Measurements from ENCODE around the gene FLCN. TPM values are rescaled to one million over a fixed set of nuclear protein-coding genes. Genes with fewer than 3 reads are reported as not detected.

Gene FLCN
- total RNA-seq, 2 donors from 2014 or later, result 34.1 to 44.9 TPM

- Mint-ChIP-seq H3K4me3 (no peak overlapping the region), H3K27me3 (no peaks in the 10 kb centered on the region), H3K4me1 (peaks cover 6% of the 10 kb centered on the region), H3K36me3 (ENCODE audit: low read depth) (peaks cover 7% of the 10 kb centered on the region), H3K27ac (no peak overlapping the region)
- DNase-seq, result no peak
- no peak for ATAC-seq
- no peaks in the 10 kb centered on the region for H3K9me3 ChIP-seq (ENCODE audit: control insufficient read depth, low read length, poor library complexity, severe bottlenecking)
Observed at GRCh38 chr17:17254036-17254435, 17.1 kb upstream of the FLCN start.

- Mint-ChIP-seq H3K27ac (peak overlapping the region; percentile 51), H3K27me3 (no peaks in the 10 kb centered on the region), H3K4me3 (no peak overlapping the region), H3K36me3 (ENCODE audit: low read depth) (peaks cover 4% of the 10 kb centered on the region), H3K4me1 (peaks cover 6% of the 10 kb centered on the region)
- ATAC-seq, result no peak
- no peak for DNase-seq
- H3K9me3 ChIP-seq (ENCODE audit: control insufficient read depth, low read length, poor library complexity, severe bottlenecking), result no peaks in the 10 kb centered on the region
Observed at GRCh38 chr17:17253406-17253805, 16.4 kb upstream of the FLCN start.

- DNase-seq (no peak), ATAC-seq (no peak)
- H3K36me3 Mint-ChIP-seq (ENCODE audit: low read depth), result no peaks in the 10 kb centered on the region
- H3K9me3 ChIP-seq (ENCODE audit: control insufficient read depth, low read length, poor library complexity, severe bottlenecking), result no peaks in the 10 kb centered on the region
- no peak overlapping the region for H3K4me3 Mint-ChIP-seq
- no peaks in the 10 kb centered on the region for H3K27me3 Mint-ChIP-seq
- no peak overlapping the region for H3K27ac Mint-ChIP-seq
- peaks cover 7% of the 10 kb centered on the region for H3K4me1 Mint-ChIP-seq
Observed at GRCh38 chr17:17252149-17252661, 15.2 kb upstream of the FLCN start.

GRCh38 chr17:17246879-17247278, 9.9 kb upstream of the FLCN start:
- no peaks in the 10 kb centered on the region for H3K27me3 Mint-ChIP-seq
- H3K36me3 Mint-ChIP-seq (ENCODE audit: low read depth), result no peaks in the 10 kb centered on the region
- no peaks in the 10 kb centered on the region for H3K9me3 ChIP-seq (ENCODE audit: control insufficient read depth, low read length, poor library complexity, severe bottlenecking)
- peaks cover 2% of the 10 kb centered on the region for H3K4me1 Mint-ChIP-seq
- H3K27ac Mint-ChIP-seq, result no peak overlapping the region
- no peak for ATAC-seq
- DNase-seq, result no peak
- no peak overlapping the region for H3K4me3 Mint-ChIP-seq

- H3K36me3 Mint-ChIP-seq (ENCODE audit: low read depth), result no peaks in the 10 kb centered on the region
- peaks cover 3% of the 10 kb centered on the region for H3K4me1 Mint-ChIP-seq
- no peak overlapping the region for H3K27ac Mint-ChIP-seq
- no peak for ATAC-seq
- H3K4me3 Mint-ChIP-seq, result peak overlapping the region; percentile 15
- no peaks in the 10 kb centered on the region for H3K27me3 Mint-ChIP-seq
- DNase-seq, result no peak
- no peaks in the 10 kb centered on the region for H3K9me3 ChIP-seq (ENCODE audit: control insufficient read depth, low read length, poor library complexity, severe bottlenecking)
Observed at GRCh38 chr17:17243163-17243562, 6.2 kb upstream of the FLCN start.

GRCh38 chr17:17242246-17242645, 5.3 kb upstream of the FLCN start:
- H3K27ac Mint-ChIP-seq, result no peak overlapping the region
- H3K9me3 ChIP-seq (ENCODE audit: control insufficient read depth, low read length, poor library complexity, severe bottlenecking), result no peaks in the 10 kb centered on the region
- H3K4me1 Mint-ChIP-seq, result peaks cover 5% of the 10 kb centered on the region
- H3K4me3 Mint-ChIP-seq, result no peak overlapping the region
- no peak for ATAC-seq
- no peaks in the 10 kb centered on the region for H3K36me3 Mint-ChIP-seq (ENCODE audit: low read depth)
- DNase-seq, result no peak
- no peaks in the 10 kb centered on the region for H3K27me3 Mint-ChIP-seq

- Mint-ChIP-seq H3K4me1 (peaks cover 7% of the 10 kb centered on the region), H3K4me3 (no peak overlapping the region), H3K27ac (peak overlapping the region; percentile 16), H3K36me3 (ENCODE audit: low read depth) (no peaks in the 10 kb centered on the region), H3K27me3 (no peaks in the 10 kb centered on the region)
- no peaks in the 10 kb centered on the region for H3K9me3 ChIP-seq (ENCODE audit: control insufficient read depth, low read length, poor library complexity, severe bottlenecking)
- no peak for ATAC-seq
- DNase-seq, result no peak
Observed at GRCh38 chr17:17241656-17242055, 4.7 kb upstream of the FLCN start.

GRCh38 chr17:17239832-17240231, 2.9 kb upstream of the FLCN start:
- H3K4me1 Mint-ChIP-seq, result peaks cover 22% of the 10 kb centered on the region
- DNase-seq (no peak), ATAC-seq (no peak)
- no peaks in the 10 kb centered on the region for H3K27me3 Mint-ChIP-seq
- no peak overlapping the region for H3K27ac Mint-ChIP-seq
- no peaks in the 10 kb centered on the region for H3K9me3 ChIP-seq (ENCODE audit: control insufficient read depth, low read length, poor library complexity, severe bottlenecking)
- no peak overlapping the region for H3K4me3 Mint-ChIP-seq
- H3K36me3 Mint-ChIP-seq (ENCODE audit: low read depth), result no peaks in the 10 kb centered on the region

- H3K9me3 ChIP-seq (ENCODE audit: control insufficient read depth, low read length, poor library complexity, severe bottlenecking), result no peaks in the 10 kb centered on the region
- H3K27ac Mint-ChIP-seq, result peak overlapping the region; percentile 98
- peak; percentile 2 for ATAC-seq
- no peaks in the 10 kb centered on the region for H3K27me3 Mint-ChIP-seq
- peak overlapping the region; percentile 96 for H3K4me3 Mint-ChIP-seq
- H3K4me1 Mint-ChIP-seq, result peaks cover 24% of the 10 kb centered on the region
- H3K36me3 Mint-ChIP-seq (ENCODE audit: low read depth), result no peaks in the 10 kb centered on the region
- DNase-seq, result no peak
Observed at GRCh38 chr17:17236295-17237025, 508 bp downstream of the FLCN start.

GRCh38 chr17:17235212-17236174, 1.5 kb downstream of the FLCN start:
- Mint-ChIP-seq H3K36me3 (ENCODE audit: low read depth) (no peaks in the 10 kb centered on the region), H3K27me3 (no peaks in the 10 kb centered on the region), H3K4me3 (peak overlapping the region; percentile 96), H3K4me1 (peaks cover 24% of the 10 kb centered on the region), H3K27ac (peak overlapping the region; percentile 98)
- no peak for DNase-seq
- no peaks in the 10 kb centered on the region for H3K9me3 ChIP-seq (ENCODE audit: control insufficient read depth, low read length, poor library complexity, severe bottlenecking)
- ATAC-seq, result no peak

- ATAC-seq, result no peak
- Mint-ChIP-seq H3K36me3 (ENCODE audit: low read depth) (no peaks in the 10 kb centered on the region), H3K4me3 (no peak overlapping the region), H3K27me3 (no peaks in the 10 kb centered on the region), H3K27ac (no peak overlapping the region), H3K4me1 (peaks cover 22% of the 10 kb centered on the region)
- no peak for DNase-seq
- H3K9me3 ChIP-seq (ENCODE audit: control insufficient read depth, low read length, poor library complexity, severe bottlenecking), result no peaks in the 10 kb centered on the region
Observed at GRCh38 chr17:17232303-17232621, 4.7 kb downstream of the FLCN start.

GRCh38 chr17:17231621-17232302, 5.2 kb downstream of the FLCN start:
- Mint-ChIP-seq H3K27me3 (no peaks in the 10 kb centered on the region), H3K36me3 (ENCODE audit: low read depth) (no peaks in the 10 kb centered on the region), H3K4me3 (no peak overlapping the region), H3K27ac (no peak overlapping the region), H3K4me1 (peaks cover 20% of the 10 kb centered on the region)
- ATAC-seq, result no peak
- H3K9me3 ChIP-seq (ENCODE audit: control insufficient read depth, low read length, poor library complexity, severe bottlenecking), result no peaks in the 10 kb centered on the region
- no peak for DNase-seq

All from T-helper 17 cell (primary cell).